GM19468 (cell line): Measurements from ENCODE around the gene APBB1IP.
"Not testable (repeated sequence)": the region's sequence is repeated elsewhere in the genome, so short reads cannot be mapped to it uniquely, and the experiment has no call there.

Source experiments
- ATAC-seq: cut with Tn5 transposase; IDR thresholded peaks from one replicate; pipeline ENCODE4 v1.9.1; 2021; ENCODE audit warnings: mild to moderate bottlenecking, moderate library complexity, moderate number of reproducible peaks; ENCODE audit not compliant: unreplicated experiment; ENCODE audit errors: extremely low read depth

APBB1IP gene

GRCh38 chr10:26439406-26440087 is 1.4 kb downstream of the APBB1IP start:
- ATAC-seq: no peak

GRCh38 chr10:26440088-26440470 is 1.9 kb downstream of the APBB1IP start:
- ATAC-seq: no peak

GRCh38 chr10:26441491-26442214 is 3.5 kb downstream of the APBB1IP start:
- no peak for ATAC-seq

GRCh38 chr10:26445411-26446031 is 7.4 kb downstream of the APBB1IP start:
- no peak for ATAC-seq

- no peak for ATAC-seq
Observed at GRCh38 chr10:26446258-26446657, 8.1 kb downstream of the APBB1IP start.

GRCh38 chr10:26448292-26448691 is 10.2 kb downstream of the APBB1IP start:
- ATAC-seq: no peak

- peak; percentile 89 for ATAC-seq
Observed at GRCh38 chr10:26448706-26449435, 10.7 kb downstream of the APBB1IP start.

GRCh38 chr10:26449726-26450125 is 11.6 kb downstream of the APBB1IP start:
- ATAC-seq: no peak

GRCh38 chr10:26451903-26452302 is 13.8 kb downstream of the APBB1IP start:
- no peak for ATAC-seq

GRCh38 chr10:26453850-26454249 is 15.7 kb downstream of the APBB1IP start:
- no peak for ATAC-seq

- no peak for ATAC-seq
Observed at GRCh38 chr10:26454891-26455290, 16.8 kb downstream of the APBB1IP start.

- no peak for ATAC-seq
Observed at GRCh38 chr10:26455567-26456315, 17.6 kb downstream of the APBB1IP start.

- peak; percentile 71 for ATAC-seq
Observed at GRCh38 chr10:26457088-26457487, 18.9 kb downstream of the APBB1IP start.

GRCh38 chr10:26460736-26461135 is 22.6 kb downstream of the APBB1IP start:
- no peak for ATAC-seq

- no peak for ATAC-seq
Observed at GRCh38 chr10:26463986-26464385, 25.8 kb downstream of the APBB1IP start.

- ATAC-seq: no peak
Observed at GRCh38 chr10:26464632-26465280, 26.6 kb downstream of the APBB1IP start.

- ATAC-seq: not testable (repeated sequence)
Observed at GRCh38 chr10:26466531-26466930, 28.4 kb downstream of the APBB1IP start.

GRCh38 chr10:26467639-26468038 is 29.5 kb downstream of the APBB1IP start:
- no peak for ATAC-seq

- ATAC-seq: no peak
Observed at GRCh38 chr10:26468291-26468690, 30.1 kb downstream of the APBB1IP start.
